Measurements from ENCODE around the gene CKS2. TPM values are rescaled to one million over a fixed set of nuclear protein-coding genes. Genes with fewer than 3 reads are reported as not detected.

The CKS2 gene
- polyA plus RNA-seq, 1 donor (not counting 4 experiments of a cell fraction or from before 2014, with no cell fraction given): 291 TPM

GRCh38 chr9:89339807-89340206, 28.8 kb downstream of the CKS2 start:
- Histone ChIP-seq H3K9ac (ENCODE audit: control insufficient read depth, extremely low read depth, insufficient read depth, low read length) (no peak overlapping the region), H3K27me3 (ENCODE audit: control insufficient read depth, extremely low read depth, insufficient read depth, low read length) (no peaks in the 10 kb centered on the region), H2AFZ (ENCODE audit: control insufficient read depth, low read length) (no peak overlapping the region), H3K9me1 (ENCODE audit: control insufficient read depth, extremely low read depth, insufficient read depth, low read length) (peaks cover 2% of the 10 kb centered on the region), H3K4me1 (ENCODE audit: control insufficient read depth, extremely low read depth, insufficient read depth, low read length) (no peaks in the 10 kb centered on the region), H3K9me3 (ENCODE audit: control insufficient read depth, low read depth, low read length) (no peaks in the 10 kb centered on the region), H4K20me1 (ENCODE audit: control insufficient read depth, extremely low read depth, insufficient read depth, low read length) (no peaks in the 10 kb centered on the region), H3K36me3 (ENCODE audit: control insufficient read depth in 2 of 2, extremely low read depth in 1 of 2, insufficient read depth in 2 of 2, low read length in 2 of 2) (peaks cover 6 to 12% of the 10 kb centered on the region in 2 experiments), H3K4me3 (ENCODE audit: control insufficient read depth in 2 of 3, extremely low read depth in 1 of 3, insufficient read depth in 2 of 3, low read depth in 1 of 3, low read length in 3 of 3) (no peak overlapping the region), H3K79me2 (ENCODE audit: control insufficient read depth, insufficient read depth, low read length) (no peaks in the 10 kb centered on the region), H3K27ac (ENCODE audit: control insufficient read depth, insufficient read depth, low read length) (no peak overlapping the region), H3K4me2 (ENCODE audit: control insufficient read depth, extremely low read depth, insufficient read depth, low read depth, low read length) (no peak overlapping the region)
- no peak for FAIRE-seq
- TF ChIP-seq EZH2 (IDR thresholded peaks at IDR 0.05; ENCODE audit: low read length): no peak
- TF ChIP-seq CTCF (optimal IDR thresholded peaks at IDR 0.05 in 1 of 3, IDR thresholded peaks at IDR 0.05 in 1 of 3, conservative IDR thresholded peaks at IDR 0.05 in 1 of 3; ENCODE audit: extremely low read depth in 1 of 3, insufficient read depth in 2 of 3, low read length in 3 of 3): no peak
- no peak for DNase-seq (ENCODE audit: low read depth, low spot score)
- dilution Hi-C loops (cut with MboI; ENCODE audit: extremely low pct_ligation_motif_present, low sequenced_read_pairs): no loop called here

DNA sequence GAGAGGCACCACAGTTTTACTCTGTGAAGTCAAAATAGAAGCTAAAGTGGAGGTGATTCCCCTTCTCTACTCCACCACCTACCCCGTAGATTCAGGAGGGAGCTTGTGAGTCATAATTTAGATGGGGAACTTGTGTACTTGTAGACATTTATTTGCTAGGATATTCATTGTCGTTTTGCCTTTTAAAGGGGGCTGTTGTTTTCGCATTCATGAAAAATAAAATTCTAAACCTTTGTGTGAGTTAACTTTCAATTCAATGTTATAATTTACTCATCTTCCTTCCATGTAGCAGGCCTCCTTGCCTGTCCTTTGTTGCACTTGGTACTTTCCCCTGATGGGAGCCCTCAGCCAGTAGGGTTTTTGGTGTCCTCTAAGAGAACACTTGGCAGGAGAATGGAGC, 29.3 kb downstream of the CKS2 start:
- H4K20me1 ChIP-seq (ENCODE audit: control insufficient read depth, extremely low read depth, insufficient read depth, low read length): no peaks in the 10 kb centered on the region
- H3K27me3 ChIP-seq (ENCODE audit: control insufficient read depth, extremely low read depth, insufficient read depth, low read length): no peaks in the 10 kb centered on the region
- no peak for DNase-seq (ENCODE audit: low read depth, low spot score)
- TF ChIP-seq CTCF (optimal IDR thresholded peaks at IDR 0.05 in 1 of 3, IDR thresholded peaks at IDR 0.05 in 1 of 3, conservative IDR thresholded peaks at IDR 0.05 in 1 of 3; ENCODE audit: extremely low read depth in 1 of 3, insufficient read depth in 2 of 3, low read length in 3 of 3) (no peak), EZH2 (IDR thresholded peaks at IDR 0.05; ENCODE audit: low read length) (no peak)
- H2AFZ ChIP-seq (ENCODE audit: control insufficient read depth, low read length): no peak overlapping the region
- no peak overlapping the region for H3K27ac ChIP-seq (ENCODE audit: control insufficient read depth, insufficient read depth, low read length)
- H3K9me1 ChIP-seq (ENCODE audit: control insufficient read depth, extremely low read depth, insufficient read depth, low read length): peaks cover 2% of the 10 kb centered on the region
- dilution Hi-C loops (cut with MboI; ENCODE audit: extremely low pct_ligation_motif_present, low sequenced_read_pairs): no loop called here
- H3K4me2 ChIP-seq (ENCODE audit: control insufficient read depth, extremely low read depth, insufficient read depth, low read depth, low read length): no peak overlapping the region
- no peak overlapping the region for H3K9ac ChIP-seq (ENCODE audit: control insufficient read depth, extremely low read depth, insufficient read depth, low read length)
- peaks cover 7 to 17% of the 10 kb centered on the region in 2 experiments for H3K36me3 ChIP-seq (ENCODE audit: control insufficient read depth in 2 of 2, extremely low read depth in 1 of 2, insufficient read depth in 2 of 2, low read length in 2 of 2)
- H3K4me3 ChIP-seq (ENCODE audit: control insufficient read depth in 2 of 3, extremely low read depth in 1 of 3, insufficient read depth in 2 of 3, low read depth in 1 of 3, low read length in 3 of 3): no peak overlapping the region
- H3K79me2 ChIP-seq (ENCODE audit: control insufficient read depth, insufficient read depth, low read length): no peaks in the 10 kb centered on the region
- no peak for FAIRE-seq
- no peaks in the 10 kb centered on the region for H3K4me1 ChIP-seq (ENCODE audit: control insufficient read depth, extremely low read depth, insufficient read depth, low read length)
- H3K9me3 ChIP-seq (ENCODE audit: control insufficient read depth, low read depth, low read length): no peaks in the 10 kb centered on the region
